HEK293 (cell line): ENCODE results near the gene MYZAP.

Experiments used
- ATF2 ChIP-seq: fragments of 450-650 bp; formaldehyde crosslinking; IDR thresholded peaks from 2 replicates; pipeline ENCODE4 v1.5.1; 2016; ENCODE audit warnings: missing biosample characterization, missing genetic modification characterization, low read depth
- KLF8 ChIP-seq: fragments of 450-650 bp; formaldehyde crosslinking; IDR thresholded peaks from 2 replicates; pipeline ENCODE4 v1.5.1; 2016; ENCODE audit warnings: missing biosample characterization, missing genetic modification characterization
- ZBTB21 ChIP-seq: fragments of 450-650 bp; formaldehyde crosslinking; IDR thresholded peaks from 2 replicates; pipeline ENCODE4 v1.5.1; 2017; ENCODE audit warnings: missing biosample characterization, missing genetic modification characterization
- ZNF211 ChIP-seq: fragments of 450-650 bp; formaldehyde crosslinking; IDR thresholded peaks from 2 replicates; pipeline ENCODE4 v1.5.1; 2016; ENCODE audit warnings: low read depth, missing biosample characterization, missing genetic modification characterization
- ZNF302 ChIP-seq: fragments of 450-650 bp; formaldehyde crosslinking; IDR thresholded peaks from 2 replicates; pipeline ENCODE4 v1.5.1; 2016; ENCODE audit warnings: missing biosample characterization, missing genetic modification characterization, low read depth
- ZNF530 ChIP-seq: fragments of 450-650 bp; formaldehyde crosslinking; IDR thresholded peaks from 2 replicates; pipeline ENCODE4 v1.5.1; 2016; ENCODE audit warnings: low read depth, missing biosample characterization, missing genetic modification characterization
- ZNF560 ChIP-seq: fragments of 450-650 bp; formaldehyde crosslinking; IDR thresholded peaks from 2 replicates; pipeline ENCODE4 v1.5.1; 2017; ENCODE audit warnings: missing biosample characterization, missing genetic modification characterization, borderline replicate concordance
- TF ChIP-seq, protein P1 (sequence below): fragments of 450-650 bp; formaldehyde crosslinking; IDR thresholded peaks from 2 replicates; pipeline ENCODE4 v1.5.1; 2016; ENCODE audit warnings: missing biosample characterization, missing genetic modification characterization
- TF ChIP-seq, protein P2 (sequence below): fragments of 450-650 bp; formaldehyde crosslinking; IDR thresholded peaks from 2 replicates; pipeline ENCODE4 v1.5.1; 2016; ENCODE audit warnings: missing biosample characterization, missing genetic modification characterization

GRCh38 chr15:57646087-57646486, 54.4 kb downstream of the MYZAP start:
- TF ChIP-seq, protein P1, sequence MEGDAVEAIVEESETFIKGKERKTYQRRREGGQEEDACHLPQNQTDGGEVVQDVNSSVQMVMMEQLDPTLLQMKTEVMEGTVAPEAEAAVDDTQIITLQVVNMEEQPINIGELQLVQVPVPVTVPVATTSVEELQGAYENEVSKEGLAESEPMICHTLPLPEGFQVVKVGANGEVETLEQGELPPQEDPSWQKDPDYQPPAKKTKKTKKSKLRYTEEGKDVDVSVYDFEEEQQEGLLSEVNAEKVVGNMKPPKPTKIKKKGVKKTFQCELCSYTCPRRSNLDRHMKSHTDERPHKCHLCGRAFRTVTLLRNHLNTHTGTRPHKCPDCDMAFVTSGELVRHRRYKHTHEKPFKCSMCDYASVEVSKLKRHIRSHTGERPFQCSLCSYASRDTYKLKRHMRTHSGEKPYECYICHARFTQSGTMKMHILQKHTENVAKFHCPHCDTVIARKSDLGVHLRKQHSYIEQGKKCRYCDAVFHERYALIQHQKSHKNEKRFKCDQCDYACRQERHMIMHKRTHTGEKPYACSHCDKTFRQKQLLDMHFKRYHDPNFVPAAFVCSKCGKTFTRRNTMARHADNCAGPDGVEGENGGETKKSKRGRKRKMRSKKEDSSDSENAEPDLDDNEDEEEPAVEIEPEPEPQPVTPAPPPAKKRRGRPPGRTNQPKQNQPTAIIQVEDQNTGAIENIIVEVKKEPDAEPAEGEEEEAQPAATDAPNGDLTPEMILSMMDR (tag by site-specific recombination) = no peak
- TF ChIP-seq ZNF530 (tag by site-specific recombination) = no peak
- TF ChIP-seq ZBTB21 (tag by site-specific recombination) = no peak
- TF ChIP-seq ZNF211 = no peak
- TF ChIP-seq, protein P2, sequence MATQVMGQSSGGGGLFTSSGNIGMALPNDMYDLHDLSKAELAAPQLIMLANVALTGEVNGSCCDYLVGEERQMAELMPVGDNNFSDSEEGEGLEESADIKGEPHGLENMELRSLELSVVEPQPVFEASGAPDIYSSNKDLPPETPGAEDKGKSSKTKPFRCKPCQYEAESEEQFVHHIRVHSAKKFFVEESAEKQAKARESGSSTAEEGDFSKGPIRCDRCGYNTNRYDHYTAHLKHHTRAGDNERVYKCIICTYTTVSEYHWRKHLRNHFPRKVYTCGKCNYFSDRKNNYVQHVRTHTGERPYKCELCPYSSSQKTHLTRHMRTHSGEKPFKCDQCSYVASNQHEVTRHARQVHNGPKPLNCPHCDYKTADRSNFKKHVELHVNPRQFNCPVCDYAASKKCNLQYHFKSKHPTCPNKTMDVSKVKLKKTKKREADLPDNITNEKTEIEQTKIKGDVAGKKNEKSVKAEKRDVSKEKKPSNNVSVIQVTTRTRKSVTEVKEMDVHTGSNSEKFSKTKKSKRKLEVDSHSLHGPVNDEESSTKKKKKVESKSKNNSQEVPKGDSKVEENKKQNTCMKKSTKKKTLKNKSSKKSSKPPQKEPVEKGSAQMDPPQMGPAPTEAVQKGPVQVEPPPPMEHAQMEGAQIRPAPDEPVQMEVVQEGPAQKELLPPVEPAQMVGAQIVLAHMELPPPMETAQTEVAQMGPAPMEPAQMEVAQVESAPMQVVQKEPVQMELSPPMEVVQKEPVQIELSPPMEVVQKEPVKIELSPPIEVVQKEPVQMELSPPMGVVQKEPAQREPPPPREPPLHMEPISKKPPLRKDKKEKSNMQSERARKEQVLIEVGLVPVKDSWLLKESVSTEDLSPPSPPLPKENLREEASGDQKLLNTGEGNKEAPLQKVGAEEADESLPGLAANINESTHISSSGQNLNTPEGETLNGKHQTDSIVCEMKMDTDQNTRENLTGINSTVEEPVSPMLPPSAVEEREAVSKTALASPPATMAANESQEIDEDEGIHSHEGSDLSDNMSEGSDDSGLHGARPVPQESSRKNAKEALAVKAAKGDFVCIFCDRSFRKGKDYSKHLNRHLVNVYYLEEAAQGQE (tag by site-specific recombination) = no peak
- TF ChIP-seq ZNF560 = no peak
- TF ChIP-seq ZNF302 (tag by site-specific recombination) = no peak
- TF ChIP-seq ATF2 = no peak
- TF ChIP-seq KLF8 = no peak
